Astrocyte of the hippocampus (primary cell): Measurements from ENCODE around the gene IGSF3.
A peak's percentile ranks its signal among the peaks of the same experiment; 100 is the strongest.

Experiments used
- DNase-seq: peaks from one replicate; pipeline ENCODE4 v3.0.0; 2011; ENCODE audit warnings: low read depth, low spot score

Gene IGSF3

DNA sequence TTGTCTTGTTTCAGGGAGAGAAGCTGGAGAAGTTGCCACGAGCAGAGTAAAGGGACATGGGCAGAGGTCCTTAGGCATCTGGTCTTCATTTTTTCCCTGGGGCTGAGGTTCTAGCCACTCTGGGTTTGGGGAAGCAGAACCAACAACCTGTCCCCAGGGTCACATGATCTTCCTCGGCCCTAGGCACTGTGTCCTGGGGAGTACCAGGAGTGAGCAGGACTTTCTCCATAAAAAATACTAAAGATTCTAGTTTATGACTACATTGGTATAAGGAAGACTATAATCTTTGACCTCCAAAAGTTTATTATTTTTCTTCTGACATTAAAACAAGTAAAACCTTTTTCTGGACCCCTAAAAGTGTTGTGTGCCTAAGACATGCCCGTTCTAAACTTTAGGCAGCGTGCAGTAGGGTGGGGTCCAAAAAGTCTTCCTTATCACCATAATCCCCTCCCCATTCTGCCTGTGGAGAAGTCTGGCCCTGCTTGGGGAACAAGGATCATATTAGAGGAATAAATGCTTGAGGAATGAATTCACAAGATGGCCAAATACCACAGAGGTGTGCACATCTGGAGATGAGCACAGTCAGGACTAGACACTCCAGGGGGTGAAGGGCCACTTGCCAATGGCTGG lies 19.3 kb upstream of the IGSF3 start:
- no peak for DNase-seq

DNA sequence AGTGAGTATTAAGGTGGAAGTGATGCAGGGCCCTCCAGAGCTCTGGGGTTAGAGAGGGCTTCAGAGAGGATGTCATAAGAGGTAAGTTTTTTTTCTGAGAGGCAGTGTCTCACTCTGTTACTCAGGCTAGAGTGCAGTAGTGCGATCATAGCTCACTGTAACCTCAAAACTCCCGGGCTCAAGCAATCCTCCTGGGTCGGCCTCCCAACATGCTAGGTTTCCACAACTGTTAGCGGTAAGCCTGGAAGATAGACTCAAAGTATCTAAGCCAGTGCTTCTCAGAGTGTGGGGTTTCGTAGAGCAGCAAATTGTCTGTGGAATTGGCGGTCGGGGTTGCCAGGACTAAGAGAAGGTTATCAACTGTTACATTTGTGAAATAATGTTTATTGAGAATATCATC lies 18.6 kb upstream of the IGSF3 start:
- no peak for DNase-seq

DNA sequence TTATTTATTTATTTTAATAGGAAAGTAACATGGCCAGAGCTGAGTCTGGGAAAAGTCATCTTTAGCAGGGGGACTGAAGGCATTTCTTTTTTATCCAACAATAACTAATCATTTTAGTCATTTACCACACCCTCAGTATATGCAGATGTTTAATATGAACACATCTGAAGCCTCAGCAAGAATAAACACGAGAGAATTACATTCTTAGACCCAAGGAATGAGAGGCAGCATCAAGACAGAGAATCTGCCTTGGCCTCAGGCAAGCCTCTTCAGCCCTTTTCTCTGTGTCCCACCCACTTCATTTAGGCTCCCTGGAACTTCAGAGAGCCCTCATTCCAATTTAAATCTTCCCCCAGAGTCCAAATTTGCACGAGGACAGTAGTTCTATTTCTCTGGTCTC lies 17.0 kb upstream of the IGSF3 start:
- DNase-seq: no peak

DNA sequence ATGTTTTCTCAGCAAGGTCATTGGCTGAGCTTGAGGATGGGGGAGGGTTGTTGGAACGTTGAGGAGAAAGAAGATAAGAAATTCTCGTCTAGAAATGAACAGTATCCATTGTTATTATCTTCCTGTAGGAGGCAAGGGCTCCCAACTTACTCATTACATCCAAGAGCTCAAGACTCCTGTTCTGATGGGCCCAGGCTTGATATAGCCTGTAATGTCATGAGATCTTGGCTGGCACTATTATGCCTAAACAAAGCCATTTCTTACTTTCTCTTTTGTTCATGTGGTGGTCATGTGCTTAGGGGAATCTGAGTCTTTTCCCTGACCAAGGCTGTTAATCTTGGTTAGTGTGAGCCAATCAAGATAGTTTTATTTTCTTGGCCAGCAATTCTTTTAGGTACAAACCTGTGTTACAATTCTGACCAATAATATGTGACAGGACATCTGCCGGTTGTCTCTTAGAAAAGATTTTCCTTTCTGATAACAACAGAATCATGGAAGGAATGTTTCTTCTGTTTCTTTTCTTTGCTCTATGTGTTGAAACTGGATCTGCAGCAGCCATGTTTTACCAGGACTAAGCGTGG lies 15.2 kb upstream of the IGSF3 start:
- DNase-seq: no peak

DNA sequence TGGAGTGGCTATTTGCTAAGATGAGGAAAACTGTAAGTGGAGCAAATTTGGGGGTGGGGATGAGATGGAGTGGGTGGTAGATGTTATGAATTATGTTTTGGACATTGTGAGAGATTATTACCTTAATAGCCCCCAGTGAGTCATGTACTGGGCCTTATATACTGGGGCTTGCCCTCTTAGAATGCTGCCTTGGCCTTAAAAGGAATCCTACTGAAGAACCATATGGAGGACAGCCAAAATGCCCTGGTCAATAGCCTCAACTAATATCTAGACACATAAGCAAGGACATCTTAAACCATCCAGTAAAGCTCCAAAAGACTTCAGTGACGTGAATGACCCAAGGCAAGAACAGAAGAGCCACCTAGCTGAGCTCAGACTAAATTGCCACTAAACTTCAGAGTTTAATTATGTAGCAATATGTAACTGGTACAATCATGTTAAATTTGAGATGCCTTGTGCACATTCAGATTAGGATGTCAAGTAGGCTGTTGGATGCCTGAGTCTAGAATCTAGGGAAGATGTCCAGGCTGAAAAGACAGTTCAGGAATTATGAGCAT lies 13.9 kb upstream of the IGSF3 start:
- no peak for DNase-seq

DNA sequence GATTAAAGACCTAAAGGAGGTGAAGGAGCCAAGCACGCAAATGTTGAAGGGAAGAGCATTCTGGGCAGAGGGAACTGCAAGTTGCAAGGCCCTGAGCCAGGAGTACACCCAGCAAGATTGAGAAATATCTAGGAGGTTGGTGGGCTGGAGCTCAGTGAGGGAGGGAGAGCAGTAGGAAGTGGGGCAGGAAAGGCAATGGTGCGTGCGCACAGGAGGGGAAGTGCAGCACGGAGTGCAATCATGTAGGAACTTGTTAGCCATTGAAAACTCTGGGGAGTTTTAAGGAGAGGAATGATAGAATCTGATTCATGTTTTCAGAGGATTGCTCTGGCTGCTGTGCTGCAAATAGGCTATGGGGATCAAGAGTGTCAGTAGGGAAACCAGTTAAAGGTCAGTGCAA lies 13.2 kb upstream of the IGSF3 start:
- no peak for DNase-seq

DNA sequence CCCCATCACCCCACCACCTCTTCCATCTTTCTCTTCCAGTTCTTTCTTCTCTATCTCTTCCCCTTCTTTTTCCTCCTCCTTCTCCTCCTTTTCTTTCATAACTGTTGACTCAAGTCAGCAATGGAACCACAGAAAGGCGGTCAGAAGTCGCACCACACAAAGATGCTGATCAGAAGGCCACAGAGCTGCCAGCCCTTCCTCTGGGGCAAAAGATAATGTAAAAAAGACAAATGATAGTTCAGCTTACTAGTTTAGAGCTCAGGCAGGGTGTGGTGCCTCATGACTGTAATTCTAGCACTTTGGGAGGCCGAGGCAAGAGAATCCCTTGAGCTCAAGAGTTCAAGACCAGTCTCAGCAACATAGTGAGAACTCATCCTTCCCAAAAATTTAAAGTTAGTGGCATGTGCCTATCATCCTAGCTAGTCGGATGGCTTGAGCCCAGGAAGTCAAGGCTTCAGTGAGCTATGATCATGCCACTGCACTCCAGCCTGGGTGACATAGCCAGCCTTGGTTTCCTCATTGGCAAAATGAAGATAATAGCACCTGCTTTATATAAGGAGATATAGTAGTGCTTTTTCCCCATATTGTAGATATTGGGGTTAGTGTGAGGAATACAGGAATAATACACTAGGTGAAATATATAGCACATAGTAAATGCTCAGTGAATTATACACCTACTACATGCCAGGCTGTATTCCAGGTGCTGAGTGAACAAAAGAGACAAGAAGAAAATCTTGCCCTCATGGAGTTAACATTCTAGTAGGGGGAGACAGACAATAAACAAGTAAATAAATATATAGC lies 12.5 kb upstream of the IGSF3 start:
- no peak for DNase-seq

DNA sequence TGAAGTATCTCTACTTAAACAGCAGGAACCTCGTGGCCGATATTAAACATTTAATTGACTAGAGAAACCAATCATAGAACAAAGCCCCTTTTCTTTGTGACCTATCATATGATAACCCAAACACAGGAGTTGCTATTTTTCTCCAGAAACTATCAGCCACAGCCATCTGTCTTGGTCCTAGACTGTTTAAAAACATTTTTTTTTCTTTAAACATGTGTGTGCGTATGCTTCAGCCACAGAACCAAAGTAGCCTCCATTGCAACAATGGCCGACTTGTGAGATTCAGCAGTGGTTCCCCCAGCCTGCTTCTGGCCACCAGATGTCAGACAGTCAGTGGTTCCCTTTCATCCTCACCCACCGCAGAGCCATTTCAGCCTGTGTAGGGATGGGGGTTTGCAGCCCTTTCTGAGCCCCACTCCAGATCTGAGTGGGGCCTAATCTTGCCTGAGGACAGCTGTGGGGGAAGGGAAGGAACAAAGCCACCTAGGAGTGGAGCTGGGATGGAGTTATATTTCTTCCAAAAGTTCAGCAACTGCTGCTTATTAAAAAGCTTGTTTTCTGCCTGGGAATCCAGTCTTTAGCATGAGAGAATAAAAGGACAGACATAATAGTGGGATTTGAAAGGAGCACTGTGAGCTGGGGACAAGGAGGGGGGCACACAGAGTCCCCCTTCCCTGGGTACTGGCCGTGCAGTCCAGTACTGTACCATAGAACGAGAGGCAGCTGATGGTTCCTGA lies 11.7 kb upstream of the IGSF3 start:
- DNase-seq: no peak

DNA sequence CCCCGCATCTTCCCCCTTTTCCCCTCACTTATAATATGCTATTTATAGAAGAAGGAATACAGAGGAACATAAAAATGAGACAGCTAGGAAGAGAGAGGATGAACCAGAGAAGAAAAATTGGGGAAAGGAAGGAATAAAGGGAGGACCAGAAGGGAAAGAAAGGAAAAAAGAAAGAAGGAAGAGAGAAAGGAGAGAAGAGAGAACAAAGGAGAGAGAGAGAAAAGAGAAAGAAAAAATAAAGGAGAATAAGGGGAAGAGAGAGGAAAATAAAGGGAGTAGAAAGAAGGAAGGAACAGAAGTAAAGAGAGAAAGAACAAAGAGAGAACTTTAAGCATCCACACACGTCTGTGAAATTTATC lies 11.2 kb upstream of the IGSF3 start:
- no peak for DNase-seq

DNA sequence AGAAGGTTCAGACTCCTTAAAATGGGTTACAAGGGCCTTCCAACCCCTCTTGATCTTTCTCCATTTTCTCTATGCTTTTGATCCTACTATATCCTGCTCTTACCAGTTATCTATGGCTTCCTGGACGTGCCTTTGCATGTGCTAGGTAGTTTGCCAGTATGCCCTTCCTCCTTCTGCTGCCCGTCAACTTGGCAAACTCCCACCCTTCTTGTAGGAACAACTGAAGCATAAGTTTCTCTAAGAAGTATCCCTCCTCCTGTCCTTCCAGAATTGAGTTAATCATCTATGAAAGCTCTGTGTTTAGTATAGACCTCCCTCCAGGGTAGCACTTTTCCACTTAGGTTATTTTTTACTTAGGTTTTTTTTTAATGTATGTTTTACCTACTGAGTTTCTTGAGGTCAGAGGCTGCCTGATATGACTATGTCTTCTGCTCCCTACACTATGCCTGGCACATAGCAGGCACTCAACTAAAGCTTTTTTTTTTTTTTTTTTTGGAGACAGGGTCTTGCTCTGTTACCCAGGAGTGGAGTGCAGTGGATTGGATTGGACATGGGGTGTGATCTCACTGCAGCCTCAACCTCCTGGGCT lies 10.0 kb upstream of the IGSF3 start:
- no peak for DNase-seq

DNA sequence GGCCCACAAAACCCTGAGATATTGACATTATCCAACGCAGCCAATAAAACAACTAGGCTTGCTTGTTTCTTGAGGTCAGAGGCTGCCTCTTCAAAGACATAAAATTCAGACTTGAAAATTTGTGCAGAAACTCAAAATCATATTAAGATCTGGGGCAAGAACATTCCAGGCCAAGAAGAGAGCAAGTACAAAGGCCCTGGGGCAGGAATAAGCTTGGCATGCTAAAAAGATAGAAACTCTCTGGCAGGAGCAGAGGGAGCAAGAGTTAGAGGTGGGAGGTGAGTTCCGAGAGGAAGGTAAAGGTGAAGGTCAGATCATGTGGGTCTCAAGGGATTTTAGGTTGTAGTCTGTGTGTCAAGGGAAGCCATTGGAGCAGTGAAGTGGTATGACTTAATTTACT lies 8.8 kb upstream of the IGSF3 start:
- no peak for DNase-seq

DNA sequence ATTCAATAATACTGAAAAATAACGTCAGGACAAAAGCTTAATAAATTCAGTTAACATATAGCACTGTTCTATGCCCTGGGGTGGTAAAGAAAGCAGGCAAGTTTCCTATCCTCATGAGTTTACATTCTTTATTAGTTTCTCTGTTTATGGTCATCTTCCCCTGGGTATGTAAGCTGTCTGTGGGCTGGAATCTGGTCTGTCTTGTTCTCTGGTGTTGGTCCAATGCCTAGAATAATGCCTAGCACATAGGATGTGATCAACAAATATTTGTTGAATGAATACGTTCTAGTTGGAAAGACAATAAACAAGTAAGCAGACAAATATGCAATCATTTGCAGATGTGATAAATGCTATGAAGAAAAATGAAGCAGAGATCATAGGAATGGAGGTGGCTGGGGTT lies 7.2 kb upstream of the IGSF3 start:
- DNase-seq: no peak

DNA sequence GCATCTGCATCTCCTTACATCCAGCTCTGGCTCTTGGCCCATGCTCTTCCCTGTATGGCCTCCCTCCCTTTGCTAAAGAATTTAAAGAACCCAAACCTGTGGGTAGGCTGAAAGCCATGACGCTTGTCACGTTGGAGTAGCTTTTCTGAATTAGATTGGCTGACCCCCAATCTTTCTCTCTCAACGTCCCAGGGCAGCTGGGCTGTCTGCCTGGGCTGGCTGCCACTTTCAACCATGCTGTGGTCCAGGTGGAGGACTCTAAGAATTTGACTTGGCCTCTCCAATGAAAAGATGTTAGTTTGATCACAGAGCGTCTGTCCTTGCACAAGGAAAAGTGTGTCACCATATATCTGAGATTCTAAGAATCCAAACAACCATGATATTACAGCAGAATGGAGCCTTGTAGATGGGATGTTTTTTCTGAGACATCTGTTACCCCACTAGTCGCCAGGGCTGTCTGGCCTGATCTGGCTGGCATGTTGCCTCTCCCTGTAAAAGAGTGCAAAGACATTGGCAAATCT lies 6.5 kb upstream of the IGSF3 start:
- peak; percentile 74 for DNase-seq

DNA sequence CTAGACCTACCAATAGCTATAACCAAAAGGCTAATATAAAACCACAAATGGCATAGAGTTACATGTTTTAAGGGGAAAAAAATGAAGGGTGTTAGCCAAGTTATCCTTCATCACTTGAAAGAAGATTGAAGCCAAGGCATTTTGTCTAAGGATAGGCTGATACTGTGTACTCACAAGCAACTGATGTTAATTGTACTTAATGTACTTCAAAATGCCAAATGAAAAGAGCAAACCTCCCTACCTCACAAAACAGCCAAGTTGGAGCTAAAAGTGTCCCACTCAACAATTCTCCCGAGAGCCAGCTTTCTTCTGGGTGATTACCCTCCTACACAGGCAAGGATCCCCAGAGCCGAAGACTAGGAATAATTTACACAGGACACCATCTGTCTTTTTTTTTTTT lies 4.4 kb upstream of the IGSF3 start:
- DNase-seq: peak; percentile 28

DNA sequence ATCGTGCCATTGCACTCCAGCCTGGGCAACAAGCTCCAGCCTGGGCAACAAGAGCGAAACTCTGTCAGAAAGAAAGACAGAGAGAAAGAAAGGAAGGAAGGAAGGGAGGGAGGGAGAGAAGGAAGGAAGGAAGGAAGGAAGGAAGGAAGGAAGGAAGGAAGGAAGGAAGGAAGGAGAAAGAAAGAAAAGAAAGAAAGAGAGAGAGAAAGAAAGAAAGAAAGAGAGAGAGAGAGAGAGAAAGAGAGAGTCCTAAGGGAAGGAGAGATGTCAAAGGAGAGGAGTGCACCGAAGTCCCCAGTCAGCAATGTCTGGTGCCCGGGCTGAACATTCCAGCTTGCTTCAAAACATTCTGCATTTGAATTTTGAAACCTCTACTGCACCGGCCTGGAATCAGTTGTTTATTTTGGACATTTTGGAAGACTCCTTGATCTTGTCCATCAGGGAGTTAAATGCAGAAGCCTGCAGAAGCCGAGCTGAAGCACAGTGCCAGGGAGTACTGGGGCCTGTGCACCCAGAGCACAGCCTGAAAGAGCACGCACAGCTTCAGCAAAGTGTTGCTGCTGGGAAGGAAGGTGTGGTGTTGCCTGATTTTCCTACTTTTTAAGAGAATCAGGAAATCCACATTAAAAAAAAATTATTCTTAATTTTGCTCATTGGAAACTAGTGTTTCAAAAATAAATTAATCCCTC lies 3.7 kb upstream of the IGSF3 start:
- DNase-seq: no peak

DNA sequence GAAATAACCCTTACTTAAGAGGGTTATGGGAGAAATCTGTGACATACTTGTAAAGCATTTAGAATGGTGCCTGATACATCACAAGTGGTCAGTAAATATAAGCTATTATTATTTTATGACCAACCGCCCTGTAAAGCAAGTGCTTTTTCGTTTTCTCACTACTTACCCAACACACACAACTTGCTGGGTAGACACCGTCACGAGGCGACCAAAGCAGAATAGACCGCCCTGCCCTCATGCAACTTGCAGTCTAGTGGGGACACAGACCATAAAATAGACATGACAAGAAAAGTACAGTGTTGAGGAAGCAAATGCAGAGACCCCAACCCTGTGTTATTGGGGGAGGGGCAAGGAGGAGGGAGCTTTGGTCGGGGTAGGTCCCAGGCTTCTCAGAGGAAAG lies 744 bp upstream of the IGSF3 start:
- no peak for DNase-seq

DNA sequence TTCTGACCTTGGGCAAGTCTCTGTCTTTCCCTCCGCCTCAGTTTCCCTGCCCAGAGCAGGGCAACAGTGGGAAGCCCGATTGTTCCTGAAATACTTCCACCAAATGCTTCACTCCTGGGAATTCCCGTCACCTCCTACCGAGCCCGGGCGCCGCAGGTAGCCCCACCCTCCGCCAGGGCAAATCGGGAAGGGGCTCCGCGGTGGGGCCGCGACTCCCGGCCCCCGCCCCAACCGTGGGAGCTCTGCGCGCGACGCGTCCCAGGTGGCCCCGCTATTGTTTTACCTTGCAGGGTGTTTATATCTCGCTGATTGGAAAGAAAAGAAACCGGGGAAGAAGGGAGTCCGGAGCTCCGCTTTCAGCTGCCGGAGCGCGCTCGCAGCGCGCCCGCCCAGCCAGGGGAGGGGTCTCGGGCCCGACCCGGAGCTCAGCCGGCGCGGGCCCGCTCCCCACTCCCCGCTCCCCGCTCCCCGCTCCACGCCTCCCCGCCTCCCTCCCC lies 407 bp downstream of the IGSF3 start:
- peak; percentile 51 for DNase-seq

DNA sequence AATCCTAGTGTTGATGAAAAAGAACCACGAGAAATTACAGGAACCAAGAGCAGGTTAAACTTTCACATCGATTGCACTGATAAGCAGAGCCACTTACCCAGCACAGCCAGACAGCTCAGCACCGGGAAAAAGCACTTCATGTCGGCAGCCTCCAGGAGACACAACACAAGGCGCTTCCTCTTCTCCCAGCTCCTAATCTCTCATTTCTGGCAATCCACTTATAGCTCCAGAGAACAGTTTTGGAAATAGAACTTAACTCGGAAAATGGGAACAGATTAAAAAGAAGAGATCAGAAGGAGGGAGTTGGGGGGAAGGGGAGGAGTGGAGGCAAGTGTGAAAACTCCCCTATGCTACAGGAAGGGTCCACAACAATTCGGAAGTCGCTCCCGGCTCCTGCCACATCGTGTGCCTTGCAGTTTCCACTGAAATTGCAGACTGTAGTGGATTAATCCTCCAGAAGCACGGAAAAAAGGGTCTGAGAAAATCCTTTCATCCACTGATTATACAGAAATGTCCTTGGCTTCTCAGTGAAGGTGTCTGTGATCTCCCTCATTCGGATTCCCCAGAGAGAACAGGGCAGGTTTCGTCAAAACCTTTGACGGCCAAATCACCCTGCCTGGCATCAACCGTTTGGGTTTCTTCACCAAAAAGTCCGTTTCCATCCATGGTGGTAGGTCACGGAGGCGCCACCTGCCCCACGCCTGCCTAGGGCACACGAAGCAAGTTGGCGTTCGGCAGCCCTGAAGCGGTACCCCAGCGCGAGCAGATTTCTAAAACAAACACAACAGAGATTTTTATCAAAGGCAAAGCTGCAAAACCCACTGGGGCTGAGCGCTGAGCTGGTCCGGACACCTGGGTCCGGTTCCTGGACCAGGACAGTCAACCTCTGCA lies 1.1 kb downstream of the IGSF3 start:
- DNase-seq: no peak

DNA sequence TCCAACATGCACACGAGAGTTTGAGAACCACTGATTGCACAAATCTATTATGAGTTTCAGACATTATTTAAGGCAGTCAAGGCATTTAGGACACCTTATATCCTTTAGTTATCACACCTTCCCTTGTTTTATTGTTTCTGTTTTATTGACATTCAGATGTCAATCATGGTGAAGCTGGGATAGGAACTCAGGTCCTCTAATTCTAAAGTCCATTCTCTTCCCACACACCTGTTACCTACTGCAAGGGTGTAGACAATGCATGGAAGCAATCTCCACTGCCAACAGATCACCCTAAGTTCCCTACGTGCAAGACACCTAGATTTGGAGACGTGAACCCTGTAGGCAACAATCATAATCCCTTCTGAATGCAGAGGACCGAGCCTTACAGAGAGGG lies 2.6 kb downstream of the IGSF3 start:
- no peak for DNase-seq
